ENCODE measurements around the gene CASP2. TPM values are rescaled to one million over a fixed set of nuclear protein-coding genes. Genes with fewer than 3 reads are reported as not detected.
A peak's percentile ranks its signal among the peaks of the same experiment; 100 is the strongest.

The CASP2 gene
- total RNA-seq, 4 donors from 2014 or later, result 3.1 to 13.9 (median 4.1) TPM

- Histone ChIP-seq H3K4me3 (no peak overlapping the region), H3K36me3 (no peaks in the 10 kb centered on the region), H3K4me1 (peaks cover 48 to 55% of the 10 kb centered on the region in 2 donors), H3K27ac (peak overlapping the region; percentile 27 to 99 (median 80)), H3K27me3 (no peaks in the 10 kb centered on the region), H3K9me3 (no peaks in the 10 kb centered on the region)
- no peak for ATAC-seq
- no peak for TF ChIP-seq POLR2A (IDR thresholded peaks at IDR 0.05)
- TF ChIP-seq CTCF (IDR thresholded peaks at IDR 0.05 in 4 of 5, conservative IDR thresholded peaks at IDR 0.05 in 1 of 5), result no peak
- no peak for DNase-seq
- in situ Hi-C loops (cut with MboI; ENCODE audit: low sequenced_read_pairs in 4 of 4) (no loop called here), intact Hi-C loops (cut with DNase I; ENCODE audit: low total_unique reads) (no loop called here)
Observed at GRCh38 chr7:143320620-143321019, 32.5 kb downstream of the CASP2 start.

GRCh38 chr7:143321242-143321641 is 33.1 kb downstream of the CASP2 start:
- DNase-seq, result no peak
- in situ Hi-C loops (cut with MboI; ENCODE audit: low sequenced_read_pairs in 4 of 4) (no loop called here), intact Hi-C loops (cut with DNase I; ENCODE audit: low total_unique reads) (no loop called here)
- no peaks in the 10 kb centered on the region for H3K36me3 ChIP-seq
- H3K27ac ChIP-seq, result peak overlapping the region; percentile 30 to 99 (median 80)
- H3K9me3 ChIP-seq, result no peaks in the 10 kb centered on the region
- H3K27me3 ChIP-seq, result no peaks in the 10 kb centered on the region
- TF ChIP-seq CTCF (IDR thresholded peaks at IDR 0.05 in 4 of 5, conservative IDR thresholded peaks at IDR 0.05 in 1 of 5) (no peak), POLR2A (IDR thresholded peaks at IDR 0.05) (no peak)
- H3K4me1 ChIP-seq, result peaks cover 48 to 50% of the 10 kb centered on the region in 2 donors
- no peak for ATAC-seq
- H3K4me3 ChIP-seq, result no peak overlapping the region

- Histone ChIP-seq H3K27ac (peak overlapping the region; percentile 30 to 99 (median 80)), H3K4me3 (no peak overlapping the region), H3K36me3 (no peaks in the 10 kb centered on the region), H3K9me3 (no peaks in the 10 kb centered on the region), H3K27me3 (no peaks in the 10 kb centered on the region), H3K4me1 (peaks cover 45 to 47% of the 10 kb centered on the region in 2 donors)
- peak in 1 of 2 donors; percentile 42 for DNase-seq
- TF ChIP-seq POLR2A (IDR thresholded peaks at IDR 0.05) (no peak), CTCF (IDR thresholded peaks at IDR 0.05 in 4 of 5, conservative IDR thresholded peaks at IDR 0.05 in 1 of 5) (peak in 2 of 5 experiments; percentile 22 to 26)
- in situ Hi-C loops (cut with MboI; ENCODE audit: low sequenced_read_pairs in 4 of 4), result no loop called here
- intact Hi-C loops (cut with DNase I; ENCODE audit: low total_unique reads), result no loop called here
- no peak for ATAC-seq
Observed at GRCh38 chr7:143321734-143322133, 33.6 kb downstream of the CASP2 start.

- no peaks in the 10 kb centered on the region for H3K27me3 ChIP-seq
- ATAC-seq (peak in 1 of 2 donors; percentile 4), DNase-seq (peak in 1 of 2 donors; percentile 39)
- no peaks in the 10 kb centered on the region for H3K36me3 ChIP-seq
- H3K27ac ChIP-seq, result peak overlapping the region; percentile 30 to 99 (median 80)
- no peaks in the 10 kb centered on the region for H3K9me3 ChIP-seq
- no peak for TF ChIP-seq POLR2A (IDR thresholded peaks at IDR 0.05)
- no peak for TF ChIP-seq CTCF (IDR thresholded peaks at IDR 0.05 in 4 of 5, conservative IDR thresholded peaks at IDR 0.05 in 1 of 5)
- intact Hi-C loops (cut with DNase I; ENCODE audit: low total_unique reads) (no loop called here), in situ Hi-C loops (cut with MboI; ENCODE audit: low sequenced_read_pairs in 4 of 4) (no loop called here)
- no peak overlapping the region for H3K4me3 ChIP-seq
- peaks cover 33 to 37% of the 10 kb centered on the region in 2 donors for H3K4me1 ChIP-seq
Observed at GRCh38 chr7:143322760-143323633, 34.8 kb downstream of the CASP2 start.

All from gastrocnemius medialis (tissue), 4 donors.